HCT116 (cell line): ENCODE results near the gene FOXJ2. TPM values are rescaled to one million over a fixed set of nuclear protein-coding genes. Genes with fewer than 3 reads are reported as not detected.
A peak's percentile ranks its signal among the peaks of the same experiment; 100 is the strongest.

Experiments
- ATAC-seq: fragments of 200-7000 bp; cut with Tn5 transposase; 2 replicates; pipeline ENCODE4 v1.9.1; 2020; ENCODE audit warnings: mild to moderate bottlenecking, moderate library complexity
- BruUV-seq: library from RNA; stranded (reverse); fragments of 400-500 nt; replicated peaks from 2 replicates; lab custom pipeline; 2021; lab: Mats Ljungman, UMichigan
- CTCF ChIA-PET: fragments of 300-600 bp; sonication (Branson Sonifier 250); formaldehyde crosslinking; loops from one replicate; lab custom pipeline; 2021; ENCODE audit warnings: antibody characterized with exemption; lab: Charles Lee
- POLR2A ChIA-PET: fragments of 300-600, 350-600 bp; sonication (Branson Sonifier 250); formaldehyde crosslinking; loops from one replicate; lab custom pipeline; 2021; ENCODE audit warnings: antibody characterized with exemption; lab: Charles Lee
- RAD21 ChIA-PET, 2 experiments: fragments of 300-600 bp; sonication (Branson Sonifier 250); formaldehyde crosslinking; loops; one replicate each; lab custom pipeline; 2023; ENCODE audit warnings: low total read pairs in 2 of 2; ENCODE audit not compliant: uncharacterized antibody in 2 of 2, unreplicated experiment in 2 of 2, low non-redundant PET in 1 of 2; lab: Charles Lee
- DNase-seq: peaks from one replicate; pipeline ENCODE4 v3.0.0-alpha.2; 2010; ENCODE audit warnings: low read depth, low spot score
- H2AFZ ChIP-seq: fragments of 200-600 bp; shearing (Covaris generic), sonication (generic); 2 replicates; pipeline ENCODE4 v1.6.1; 2017; ENCODE audit warnings: low read depth, mixed run types, mixed read lengths, antibody characterized with exemption, low read length; ENCODE audit not compliant: poor library complexity, severe bottlenecking
- H3K27ac ChIP-seq: 2 replicates; pipeline ENCODE4 v1.5.1; 2012; ENCODE audit warnings: low read depth, low read length
- H3K27me3 ChIP-seq: fragments of 200-600 bp; sonication (generic); 2 replicates; pipeline ENCODE4 v1.6.1; 2016; ENCODE audit warnings: mixed run types, low read length, mixed read lengths; ENCODE audit not compliant: insufficient read depth
- H3K36me3 ChIP-seq, 2 experiments: fragments of 200-500 bp in 1 of 2; fragments of 200-600 bp in 1 of 2; sonication (Bioruptor generic) in 1 of 2; sonication (generic) in 1 of 2; 2 replicates each; pipeline versions ENCODE4 v1.5.1 to v1.6.1; 2014 to 2016; ENCODE audit warnings: low read length in 2 of 2, inconsistent platforms in 1 of 2, mixed read lengths in 1 of 2, mixed run types in 1 of 2; ENCODE audit not compliant: insufficient read depth in 2 of 2, control insufficient read depth in 1 of 2
- H3K4me1 ChIP-seq, 2 experiments: fragments of 200-600 bp in 1 of 2; sonication (generic) in 1 of 2; 2 replicates each; pipeline versions ENCODE4 v1.5.1 to v1.6.1; 2012 to 2017; ENCODE audit warnings: low read length in 2 of 2, inconsistent platforms in 1 of 2, mild to moderate bottlenecking in 1 of 2, mixed read lengths in 1 of 2, mixed run types in 1 of 2, moderate library complexity in 1 of 2; ENCODE audit not compliant: insufficient read depth in 2 of 2, control insufficient read depth in 1 of 2
- H3K4me2 ChIP-seq: fragments of 200-600 bp; sonication (generic); 2 replicates; pipeline ENCODE4 v1.6.1; 2017; ENCODE audit warnings: mixed run types, low read length, mixed read lengths
- H3K4me3 ChIP-seq, 2 experiments: fragments of 200-600 bp in 1 of 2; sonication (generic) in 1 of 2; replicated peaks in 1 of 2; 2 replicates each; pipeline ENCODE4 v1.5.1; 2011 to 2016; ENCODE audit warnings: low read length in 2 of 2, control low read depth in 1 of 2, low read depth in 1 of 2, mild to moderate bottlenecking in 1 of 2, mixed read lengths in 1 of 2, mixed run types in 1 of 2
- H3K79me2 ChIP-seq: fragments of 200-600 bp; sonication (generic); 2 replicates; pipeline ENCODE4 v1.6.1; 2017; ENCODE audit warnings: mild to moderate bottlenecking, mixed run types, low read length, moderate library complexity, mixed read lengths; ENCODE audit not compliant: insufficient read depth
- H3K9ac ChIP-seq: fragments of 200-600 bp; sonication (generic); 2 replicates; pipeline ENCODE4 v1.6.1; 2016; ENCODE audit warnings: low read length, mixed read lengths
- H3K9me2 ChIP-seq: fragments of 200-600 bp; sonication (generic), shearing (Covaris generic); 2 replicates; pipeline ENCODE4 v1.6.1; 2017; ENCODE audit warnings: mixed run types, mild to moderate bottlenecking, moderate library complexity; ENCODE audit not compliant: insufficient read depth
- H3K9me3 ChIP-seq, 2 experiments: fragments of 200-500 bp in 1 of 2; fragments of 200-600 bp in 1 of 2; sonication (Bioruptor generic) in 1 of 2; sonication (generic) in 1 of 2; 2 replicates each; pipeline ENCODE4 v1.6.1; 2014 to 2017; ENCODE audit warnings: low read length in 2 of 2, mixed read lengths in 2 of 2, inconsistent platforms in 1 of 2, low read depth in 1 of 2, mild to moderate bottlenecking in 1 of 2, mixed run types in 1 of 2, moderate library complexity in 1 of 2; ENCODE audit not compliant: control insufficient read depth in 1 of 2, insufficient read depth in 1 of 2
- H4K20me1 ChIP-seq: fragments of 200-600 bp; sonication (generic), shearing (Covaris generic); 2 replicates; pipeline ENCODE4 v1.6.1; 2017; ENCODE audit warnings: mixed run types, mild to moderate bottlenecking, moderate library complexity; ENCODE audit not compliant: insufficient read depth
- CBX3 ChIP-seq: IDR thresholded peaks from 2 replicates; pipeline ENCODE4 v1.6.1; 2012; ENCODE audit warnings: low read depth
- EZH2 ChIP-seq: fragments of 200-600 bp; sonication (generic); IDR thresholded peaks from 2 replicates; pipeline ENCODE4 v1.6.1; 2017; ENCODE audit warnings: antibody characterized with exemption, mixed run types
- EZH2phosphoT487 ChIP-seq: fragments of 200-600 bp; IDR thresholded peaks from 2 replicates; pipeline ENCODE4 v1.6.1; 2018; ENCODE audit warnings: antibody characterized with exemption, borderline replicate concordance
- FOSL1 ChIP-seq: IDR thresholded peaks from 2 replicates; pipeline ENCODE4 v1.6.1; 2012; ENCODE audit warnings: low read depth
- JUND ChIP-seq: IDR thresholded peaks from 2 replicates; pipeline ENCODE4 v1.6.1; 2012
- POLR2A ChIP-seq: IDR thresholded peaks from 2 replicates; pipeline ENCODE4 v1.7.0; 2011; ENCODE audit warnings: borderline replicate concordance; ENCODE audit not compliant: insufficient read depth, insufficient read length; ENCODE audit errors: extremely low read depth
- POLR2AphosphoS5 ChIP-seq: IDR thresholded peaks from 2 replicates; pipeline ENCODE4 v1.6.1; 2011; ENCODE audit warnings: mild to moderate bottlenecking, low read depth, low read length, moderate library complexity
- RAD21 ChIP-seq: IDR thresholded peaks from 2 replicates; pipeline ENCODE4 v1.6.1; 2012; ENCODE audit warnings: low read depth, mild to moderate bottlenecking
- SP1 ChIP-seq: IDR thresholded peaks from 2 replicates; pipeline ENCODE4 v1.6.1; 2012; ENCODE audit warnings: low read depth
- YY1 ChIP-seq: IDR thresholded peaks from 2 replicates; pipeline ENCODE4 v1.6.1; 2011; ENCODE audit warnings: low read length, low read depth, moderate library complexity, mild to moderate bottlenecking; ENCODE audit not compliant: insufficient replicate concordance; ENCODE audit errors: extremely low read depth
- ZFX ChIP-seq: fragments of 450-650 bp; IDR thresholded peaks from 2 replicates; pipeline ENCODE4 v1.6.1; 2017
- intact Hi-C: fragments of 100-400 bp; cut with micrococcal nuclease; formaldehyde crosslinking; loops from 2 replicates; pipeline ENCODE4 v1.10.0; 2022
- total RNA-seq: library from RNA; stranded (reverse); gene quantifications from one replicate; pipeline ENCODE4 v1.2.1, GENCODE V29; 2021; ENCODE audit not compliant: unreplicated experiment
- TF ChIP-seq, protein P1 (sequence below), 3 experiments: fragments of 200-600 bp in 1 of 3; sonication (generic) in 1 of 3; IDR thresholded peaks in 2 of 3; conservative IDR thresholded peaks in 1 of 3; 2 replicates each; pipeline ENCODE4 v1.5.1; 2012 to 2017; ENCODE audit warnings: low read depth in 2 of 3, low read length in 2 of 3, antibody characterized with exemption in 1 of 3, borderline replicate concordance in 1 of 3, control low read depth in 1 of 3, mild to moderate bottlenecking in 1 of 3, mixed read lengths in 1 of 3, mixed run types in 1 of 3, moderate library complexity in 1 of 3; ENCODE audit not compliant: insufficient read depth in 1 of 3
- TF ChIP-seq, protein P2 (sequence below): IDR thresholded peaks from 2 replicates; pipeline ENCODE4 v1.6.1; 2012; ENCODE audit warnings: low read depth

The FOXJ2 gene
- total RNA-seq, 1 experiment from 2014 or later: 20.3 TPM

DNA sequence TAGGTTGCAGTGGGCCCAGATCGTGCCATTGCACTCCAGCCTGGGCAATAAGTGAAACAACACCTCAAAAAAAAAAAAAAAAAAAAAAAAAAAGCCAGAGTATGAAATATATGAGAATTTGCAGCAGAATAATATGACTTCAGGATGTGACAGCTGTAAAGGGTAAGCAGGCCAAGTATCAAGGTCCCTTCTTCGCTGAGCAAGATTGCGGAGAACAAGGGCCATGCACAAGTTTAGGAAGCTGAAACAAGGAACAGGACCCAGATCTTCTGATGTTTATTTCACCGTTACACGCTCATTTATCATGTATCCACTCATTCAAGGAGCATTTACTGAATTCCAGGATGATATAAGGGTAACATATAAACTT is 659 bp upstream of the FOXJ2 start:
- TSS peak; percentile 62 for BruUV-seq
- TF ChIP-seq CBX3 (no peak), ZFX (no peak), EZH2 (no peak), SP1 (no peak), FOSL1 (no peak), EZH2phosphoT487 (no peak), JUND (no peak), YY1 (no peak), POLR2A (no peak), RAD21 (no peak), POLR2AphosphoS5 (no peak)
- TF ChIP-seq, protein P1, sequence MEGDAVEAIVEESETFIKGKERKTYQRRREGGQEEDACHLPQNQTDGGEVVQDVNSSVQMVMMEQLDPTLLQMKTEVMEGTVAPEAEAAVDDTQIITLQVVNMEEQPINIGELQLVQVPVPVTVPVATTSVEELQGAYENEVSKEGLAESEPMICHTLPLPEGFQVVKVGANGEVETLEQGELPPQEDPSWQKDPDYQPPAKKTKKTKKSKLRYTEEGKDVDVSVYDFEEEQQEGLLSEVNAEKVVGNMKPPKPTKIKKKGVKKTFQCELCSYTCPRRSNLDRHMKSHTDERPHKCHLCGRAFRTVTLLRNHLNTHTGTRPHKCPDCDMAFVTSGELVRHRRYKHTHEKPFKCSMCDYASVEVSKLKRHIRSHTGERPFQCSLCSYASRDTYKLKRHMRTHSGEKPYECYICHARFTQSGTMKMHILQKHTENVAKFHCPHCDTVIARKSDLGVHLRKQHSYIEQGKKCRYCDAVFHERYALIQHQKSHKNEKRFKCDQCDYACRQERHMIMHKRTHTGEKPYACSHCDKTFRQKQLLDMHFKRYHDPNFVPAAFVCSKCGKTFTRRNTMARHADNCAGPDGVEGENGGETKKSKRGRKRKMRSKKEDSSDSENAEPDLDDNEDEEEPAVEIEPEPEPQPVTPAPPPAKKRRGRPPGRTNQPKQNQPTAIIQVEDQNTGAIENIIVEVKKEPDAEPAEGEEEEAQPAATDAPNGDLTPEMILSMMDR (IDR thresholded peaks at IDR 0.05 in 2 of 3, conservative IDR thresholded peaks at IDR 0.05 in 1 of 3; ENCODE audit: borderline replicate concordance in 1 of 3, insufficient read depth in 1 of 3, low read depth in 2 of 3, low read length in 2 of 3): no peak
- TF ChIP-seq, protein P2, sequence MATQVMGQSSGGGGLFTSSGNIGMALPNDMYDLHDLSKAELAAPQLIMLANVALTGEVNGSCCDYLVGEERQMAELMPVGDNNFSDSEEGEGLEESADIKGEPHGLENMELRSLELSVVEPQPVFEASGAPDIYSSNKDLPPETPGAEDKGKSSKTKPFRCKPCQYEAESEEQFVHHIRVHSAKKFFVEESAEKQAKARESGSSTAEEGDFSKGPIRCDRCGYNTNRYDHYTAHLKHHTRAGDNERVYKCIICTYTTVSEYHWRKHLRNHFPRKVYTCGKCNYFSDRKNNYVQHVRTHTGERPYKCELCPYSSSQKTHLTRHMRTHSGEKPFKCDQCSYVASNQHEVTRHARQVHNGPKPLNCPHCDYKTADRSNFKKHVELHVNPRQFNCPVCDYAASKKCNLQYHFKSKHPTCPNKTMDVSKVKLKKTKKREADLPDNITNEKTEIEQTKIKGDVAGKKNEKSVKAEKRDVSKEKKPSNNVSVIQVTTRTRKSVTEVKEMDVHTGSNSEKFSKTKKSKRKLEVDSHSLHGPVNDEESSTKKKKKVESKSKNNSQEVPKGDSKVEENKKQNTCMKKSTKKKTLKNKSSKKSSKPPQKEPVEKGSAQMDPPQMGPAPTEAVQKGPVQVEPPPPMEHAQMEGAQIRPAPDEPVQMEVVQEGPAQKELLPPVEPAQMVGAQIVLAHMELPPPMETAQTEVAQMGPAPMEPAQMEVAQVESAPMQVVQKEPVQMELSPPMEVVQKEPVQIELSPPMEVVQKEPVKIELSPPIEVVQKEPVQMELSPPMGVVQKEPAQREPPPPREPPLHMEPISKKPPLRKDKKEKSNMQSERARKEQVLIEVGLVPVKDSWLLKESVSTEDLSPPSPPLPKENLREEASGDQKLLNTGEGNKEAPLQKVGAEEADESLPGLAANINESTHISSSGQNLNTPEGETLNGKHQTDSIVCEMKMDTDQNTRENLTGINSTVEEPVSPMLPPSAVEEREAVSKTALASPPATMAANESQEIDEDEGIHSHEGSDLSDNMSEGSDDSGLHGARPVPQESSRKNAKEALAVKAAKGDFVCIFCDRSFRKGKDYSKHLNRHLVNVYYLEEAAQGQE: no peak
- no peaks in the 10 kb centered on the region for H3K36me3 ChIP-seq
- ChIA-PET CTCF (no interaction called here), POLR2A (interaction anchor here (1.1 kb wide), 1 partner anchor 20 kb away, joined by 3 read pairs; no protein-coding TSS in a partner anchor), RAD21 (no interaction called here)
- H3K4me1 ChIP-seq: peaks cover 18 to 45% of the 10 kb centered on the region in 2 experiments; a peak in 3 of 4 replicates
- H3K4me2 ChIP-seq: peak overlapping the region; percentile 96
- peak overlapping the region; percentile 86 to 88 for H3K4me3 ChIP-seq
- no peak overlapping the region for H2AFZ ChIP-seq
- no peak for ATAC-seq
- H3K9me3 ChIP-seq: no peaks in the 10 kb centered on the region
- H3K9ac ChIP-seq: peak overlapping the region; percentile 95
- no peaks in the 10 kb centered on the region for H3K9me2 ChIP-seq
- H3K27me3 ChIP-seq: no peaks in the 10 kb centered on the region
- DNase-seq: no peak
- no peaks in the 10 kb centered on the region for H4K20me1 ChIP-seq
- H3K79me2 ChIP-seq: peaks cover 29% of the 10 kb centered on the region
- intact Hi-C loops: no loop called here
- H3K27ac ChIP-seq: peak overlapping the region; percentile 85
